Right lobe of liver (tissue), 4 donors: ENCODE results near the gene INSRR.

ENCODE experiments used
- CTCF ChIP-seq, 4 donors: fragments of 200-600 bp in 3 of 4; fragments of 450-650 bp in 1 of 4; IDR thresholded peaks; one replicate each; pipeline versions ENCODE4 v1.5.1 to v1.8.0; 2016 to 2022; ENCODE audit warnings: antibody characterized with exemption in 4 of 4, mild to moderate bottlenecking in 2 of 4
- POLR2A ChIP-seq: fragments of 450-650 bp; IDR thresholded peaks from one replicate; pipeline ENCODE4 v1.6.1; 2017; ENCODE audit warnings: antibody characterized with exemption, mild to moderate bottlenecking
- donor health status: DM: no; HTN: no; CAD: no.
- donor health status: DM: no; HTN: no; CAD: no.
- donor health status: DM: no; HTN: yes; CAD: no.

- no peak for TF ChIP-seq POLR2A
- peak in 1 of 4 donors; percentile 17 for TF ChIP-seq CTCF (IDR thresholded peaks at IDR 0.05)
Observed at GRCh38 chr1:156851779-156852417, 7.0 kb downstream of the INSRR start.
